H1 (cell line): Measurements from ENCODE around the gene FAM221B.

Experiments used
- BRCA1 ChIP-seq: IDR thresholded peaks from 2 replicates; pipeline ENCODE4 v1.6.1; 2012; ENCODE audit warnings: low read depth, low read length, improper control_type of control experiment
- EP300 ChIP-seq, 2 experiments: IDR thresholded peaks; 1 replicate in 1 of 2; 2 replicates in 1 of 2; pipeline ENCODE4 v1.6.1; 2011 to 2012; ENCODE audit warnings: low read depth in 2 of 2, low read length in 2 of 2, mild to moderate bottlenecking in 2 of 2, borderline replicate concordance in 1 of 2, inconsistent platforms in 1 of 2, moderate library complexity in 1 of 2
- EZH2 ChIP-seq: fragments of 200-600 bp; sonication (generic); IDR thresholded peaks from 2 replicates; pipeline ENCODE4 v1.7.1; 2012; ENCODE audit warnings: low read depth, mild to moderate bottlenecking, moderate library complexity, low read length, inconsistent platforms; ENCODE audit not compliant: severe bottlenecking
- POLR2A ChIP-seq, 2 experiments: IDR thresholded peaks; 1 replicate in 1 of 2; 2 replicates in 1 of 2; pipeline ENCODE4 v1.6.1; 2011; ENCODE audit warnings: low read depth in 2 of 2, low read length in 2 of 2, mild to moderate bottlenecking in 2 of 2; ENCODE audit errors: control extremely low read depth in 1 of 2
- POLR2AphosphoS5 ChIP-seq: IDR thresholded peaks from 2 replicates; pipeline ENCODE4 v1.6.1; 2011; ENCODE audit warnings: low read depth, low read length
- RBBP5 ChIP-seq: IDR thresholded peaks from 2 replicates; pipeline ENCODE4 v1.7.1; 2012; ENCODE audit warnings: low read depth, mild to moderate bottlenecking, inconsistent platforms, low read length, moderate library complexity, borderline replicate concordance
- RFX5 ChIP-seq: IDR thresholded peaks from 2 replicates; pipeline ENCODE4 v1.6.1; 2011; ENCODE audit warnings: low read depth, low read length, improper control_type of control experiment, borderline replicate concordance
- SIN3A ChIP-seq, 2 experiments: IDR thresholded peaks in 1 of 2; conservative IDR thresholded peaks in 1 of 2; 2 replicates each; pipeline ENCODE4 v1.6.1; 2011 to 2012; ENCODE audit warnings: low read length in 2 of 2, improper control_type of control experiment in 1 of 2, low read depth in 1 of 2, mild to moderate bottlenecking in 1 of 2
- SP1 ChIP-seq: IDR thresholded peaks from 2 replicates; pipeline ENCODE4 v1.6.1; 2011; ENCODE audit warnings: low read depth, low read length
- TEAD4 ChIP-seq: IDR thresholded peaks from 2 replicates; pipeline ENCODE4 v1.6.1; 2012; ENCODE audit warnings: low read depth, low read length, inconsistent platforms, mixed read lengths
- TF ChIP-seq, protein P1 (sequence below), 3 experiments: IDR thresholded peaks; 1 replicate in 2 of 3; 2 replicates in 1 of 3; pipeline versions ENCODE4 v1.5.1 to v1.6.1; 2011; ENCODE audit warnings: low read length in 3 of 3, mild to moderate bottlenecking in 3 of 3, inconsistent platforms in 2 of 3, low read depth in 1 of 3, moderate library complexity in 1 of 3; ENCODE audit not compliant: insufficient read depth in 1 of 3; ENCODE audit errors: control extremely low read depth in 1 of 3
- TF ChIP-seq, protein P2 (sequence below): IDR thresholded peaks from 2 replicates; pipeline ENCODE4 v1.6.1; 2012; ENCODE audit warnings: low read length, inconsistent platforms
- TF ChIP-seq, protein P3 (sequence below): IDR thresholded peaks from 2 replicates; pipeline ENCODE4 v1.6.1; 2012; ENCODE audit warnings: inconsistent platforms

DNA sequence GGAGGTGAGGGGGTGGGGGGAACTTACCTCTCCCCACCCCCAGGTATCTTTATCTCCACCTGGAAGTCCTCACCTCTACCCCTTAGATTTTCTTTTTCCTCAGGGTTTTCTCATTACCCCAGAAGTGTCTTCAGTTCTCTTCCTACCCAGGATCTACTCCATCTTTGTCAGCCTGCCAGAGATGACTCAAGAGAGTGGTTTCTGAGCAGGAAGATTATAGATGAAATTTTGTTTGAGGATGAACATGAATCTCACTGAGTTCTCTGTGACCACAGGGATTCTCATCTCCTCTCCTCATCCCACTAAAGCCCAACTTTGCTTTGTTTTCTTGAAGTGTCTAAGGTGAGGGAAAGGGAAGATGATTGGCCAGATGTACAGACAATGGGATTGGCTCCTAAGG is 8.5 kb downstream of the FAM221B start:
- TF ChIP-seq, protein P1, sequence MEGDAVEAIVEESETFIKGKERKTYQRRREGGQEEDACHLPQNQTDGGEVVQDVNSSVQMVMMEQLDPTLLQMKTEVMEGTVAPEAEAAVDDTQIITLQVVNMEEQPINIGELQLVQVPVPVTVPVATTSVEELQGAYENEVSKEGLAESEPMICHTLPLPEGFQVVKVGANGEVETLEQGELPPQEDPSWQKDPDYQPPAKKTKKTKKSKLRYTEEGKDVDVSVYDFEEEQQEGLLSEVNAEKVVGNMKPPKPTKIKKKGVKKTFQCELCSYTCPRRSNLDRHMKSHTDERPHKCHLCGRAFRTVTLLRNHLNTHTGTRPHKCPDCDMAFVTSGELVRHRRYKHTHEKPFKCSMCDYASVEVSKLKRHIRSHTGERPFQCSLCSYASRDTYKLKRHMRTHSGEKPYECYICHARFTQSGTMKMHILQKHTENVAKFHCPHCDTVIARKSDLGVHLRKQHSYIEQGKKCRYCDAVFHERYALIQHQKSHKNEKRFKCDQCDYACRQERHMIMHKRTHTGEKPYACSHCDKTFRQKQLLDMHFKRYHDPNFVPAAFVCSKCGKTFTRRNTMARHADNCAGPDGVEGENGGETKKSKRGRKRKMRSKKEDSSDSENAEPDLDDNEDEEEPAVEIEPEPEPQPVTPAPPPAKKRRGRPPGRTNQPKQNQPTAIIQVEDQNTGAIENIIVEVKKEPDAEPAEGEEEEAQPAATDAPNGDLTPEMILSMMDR (IDR thresholded peaks at IDR 0.05; ENCODE audit: control extremely low read depth in 1 of 3, insufficient read depth in 1 of 3, low read depth in 1 of 3, low read length in 3 of 3): no peak
- TF ChIP-seq RFX5 (no peak), RBBP5 (no peak), POLR2AphosphoS5 (no peak), POLR2A (IDR thresholded peaks at IDR 0.05; ENCODE audit: control extremely low read depth in 1 of 2, low read depth in 2 of 2, low read length in 2 of 2) (no peak), BRCA1 (no peak), EZH2 (no peak), EP300 (IDR thresholded peaks at IDR 0.05; ENCODE audit: borderline replicate concordance in 1 of 2, low read depth in 2 of 2, low read length in 2 of 2) (no peak), SIN3A (conservative IDR thresholded peaks at IDR 0.05 in 1 of 2, IDR thresholded peaks at IDR 0.05 in 1 of 2; ENCODE audit: low read depth in 1 of 2, low read length in 2 of 2) (no peak), SP1 (no peak), TEAD4 (no peak)
- TF ChIP-seq, protein P2, sequence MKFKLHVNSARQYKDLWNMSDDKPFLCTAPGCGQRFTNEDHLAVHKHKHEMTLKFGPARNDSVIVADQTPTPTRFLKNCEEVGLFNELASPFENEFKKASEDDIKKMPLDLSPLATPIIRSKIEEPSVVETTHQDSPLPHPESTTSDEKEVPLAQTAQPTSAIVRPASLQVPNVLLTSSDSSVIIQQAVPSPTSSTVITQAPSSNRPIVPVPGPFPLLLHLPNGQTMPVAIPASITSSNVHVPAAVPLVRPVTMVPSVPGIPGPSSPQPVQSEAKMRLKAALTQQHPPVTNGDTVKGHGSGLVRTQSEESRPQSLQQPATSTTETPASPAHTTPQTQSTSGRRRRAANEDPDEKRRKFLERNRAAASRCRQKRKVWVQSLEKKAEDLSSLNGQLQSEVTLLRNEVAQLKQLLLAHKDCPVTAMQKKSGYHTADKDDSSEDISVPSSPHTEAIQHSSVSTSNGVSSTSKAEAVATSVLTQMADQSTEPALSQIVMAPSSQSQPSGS: no peak
- TF ChIP-seq, protein P3, sequence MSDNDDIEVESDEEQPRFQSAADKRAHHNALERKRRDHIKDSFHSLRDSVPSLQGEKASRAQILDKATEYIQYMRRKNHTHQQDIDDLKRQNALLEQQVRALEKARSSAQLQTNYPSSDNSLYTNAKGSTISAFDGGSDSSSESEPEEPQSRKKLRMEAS: no peak
